ENCODE data around the gene MPHOSPH9. TPM values are rescaled to one million over a fixed set of nuclear protein-coding genes. Genes with fewer than 3 reads are reported as not detected.

The MPHOSPH9 gene
- polyA plus RNA-seq, 3 donors = 6.3 to 14.1 (median 9.2) TPM

DNA sequence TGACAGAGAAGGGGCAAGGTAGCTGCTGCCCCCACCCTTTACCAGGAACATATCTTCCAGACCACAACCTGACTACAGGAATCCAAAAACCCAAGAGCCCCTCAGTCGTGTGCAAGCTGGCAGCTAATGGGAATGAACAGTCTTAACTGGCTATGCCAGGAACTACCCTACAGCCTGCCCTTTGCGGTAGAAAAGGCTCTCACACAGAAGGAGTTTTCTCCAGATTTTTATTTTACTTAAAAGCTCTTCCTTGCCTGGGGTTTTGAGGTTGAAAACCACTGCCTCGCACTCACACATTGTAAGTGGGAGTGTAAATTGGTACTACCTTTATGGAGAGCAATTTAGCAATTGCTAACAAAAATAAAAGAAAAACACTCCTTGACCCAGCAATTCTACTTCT lies 110.3 kb downstream of the MPHOSPH9 start:
- Mint-ChIP-seq H3K4me3 (no peak overlapping the region), H3K36me3 (no peaks in the 10 kb centered on the region), H3K27ac (no peak overlapping the region), H3K4me1 (peaks cover 9% of the 10 kb centered on the region), H3K27me3 (ENCODE audit: low read depth in 3 of 3) (peaks cover 0 to 4% (median 3%) of the 10 kb centered on the region in 3 donors), H3K9me3 (no peaks in the 10 kb centered on the region)
- TF ChIP-seq, protein P1, sequence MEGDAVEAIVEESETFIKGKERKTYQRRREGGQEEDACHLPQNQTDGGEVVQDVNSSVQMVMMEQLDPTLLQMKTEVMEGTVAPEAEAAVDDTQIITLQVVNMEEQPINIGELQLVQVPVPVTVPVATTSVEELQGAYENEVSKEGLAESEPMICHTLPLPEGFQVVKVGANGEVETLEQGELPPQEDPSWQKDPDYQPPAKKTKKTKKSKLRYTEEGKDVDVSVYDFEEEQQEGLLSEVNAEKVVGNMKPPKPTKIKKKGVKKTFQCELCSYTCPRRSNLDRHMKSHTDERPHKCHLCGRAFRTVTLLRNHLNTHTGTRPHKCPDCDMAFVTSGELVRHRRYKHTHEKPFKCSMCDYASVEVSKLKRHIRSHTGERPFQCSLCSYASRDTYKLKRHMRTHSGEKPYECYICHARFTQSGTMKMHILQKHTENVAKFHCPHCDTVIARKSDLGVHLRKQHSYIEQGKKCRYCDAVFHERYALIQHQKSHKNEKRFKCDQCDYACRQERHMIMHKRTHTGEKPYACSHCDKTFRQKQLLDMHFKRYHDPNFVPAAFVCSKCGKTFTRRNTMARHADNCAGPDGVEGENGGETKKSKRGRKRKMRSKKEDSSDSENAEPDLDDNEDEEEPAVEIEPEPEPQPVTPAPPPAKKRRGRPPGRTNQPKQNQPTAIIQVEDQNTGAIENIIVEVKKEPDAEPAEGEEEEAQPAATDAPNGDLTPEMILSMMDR (IDR thresholded peaks at IDR 0.05) = no peak
- Histone ChIP-seq H3K4me3 (replicated peaks in 1 of 3; ENCODE audit: low read depth in 2 of 3, low read length in 3 of 3) (no peak overlapping the region), H3K79me2 (ENCODE audit: insufficient read depth, low read length) (no peaks in the 10 kb centered on the region), H3K9me3 (replicated peaks in 1 of 2; ENCODE audit: control insufficient read depth in 1 of 2, insufficient read depth in 1 of 2, low read length in 2 of 2) (no peaks in the 10 kb centered on the region), H3K4me2 (replicated peaks; ENCODE audit: extremely low read depth, low read length, poor library complexity, severe bottlenecking) (no peak overlapping the region), H3K4me1 (ENCODE audit: control insufficient read depth in 1 of 2, insufficient read depth in 2 of 2, low read length in 2 of 2) (peaks cover 0 to 5% of the 10 kb centered on the region in 2 donors), H3K36me3 (replicated peaks in 1 of 2; ENCODE audit: control insufficient read depth in 1 of 2, insufficient read depth in 2 of 2, low read length in 2 of 2) (no peaks in the 10 kb centered on the region), H3K27ac (ENCODE audit: low read depth in 1 of 2, low read length in 2 of 2) (no peak overlapping the region), H4K20me1 (ENCODE audit: insufficient read depth, low read length) (no peaks in the 10 kb centered on the region), H3K9ac (ENCODE audit: insufficient read depth, low read length, poor library complexity, severe bottlenecking) (no peak overlapping the region), H2AFZ (ENCODE audit: insufficient read depth, low read depth, low read length, poor library complexity, severe bottlenecking) (no peak overlapping the region), H3K27me3 (ENCODE audit: control insufficient read depth in 2 of 2, insufficient read depth in 2 of 2, low read length in 2 of 2) (no peaks in the 10 kb centered on the region)
- no peak for DNase-seq
- intact Hi-C loops (cut with micrococcal nuclease) = no loop called here
- WGBS (ENCODE audit: insufficient coverage) = 100% methylated on average over 1 of the region's 3 CpGs

DNA sequence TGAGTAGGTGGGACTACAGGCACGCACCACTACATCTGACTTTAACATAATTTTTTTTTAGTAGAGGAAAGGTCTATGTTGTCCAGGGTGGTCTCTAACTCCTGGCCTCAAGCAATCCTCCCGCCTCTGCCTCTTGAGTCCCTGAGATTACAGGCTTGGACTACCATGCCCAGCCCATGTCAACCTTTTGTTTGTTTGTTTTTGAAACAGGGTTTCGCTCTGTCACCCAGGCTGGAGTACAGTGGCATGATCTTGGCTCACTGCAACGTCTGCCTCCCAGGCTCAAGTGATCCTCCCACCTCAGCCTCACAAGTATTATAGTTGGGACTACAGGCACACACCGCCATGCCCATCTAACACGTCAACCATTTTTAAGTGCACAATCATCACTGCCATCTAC lies 111.3 kb downstream of the MPHOSPH9 start:
- no peak overlapping the region for H3K4me3 Mint-ChIP-seq
- Histone ChIP-seq H3K36me3 (replicated peaks in 1 of 2; ENCODE audit: control insufficient read depth in 1 of 2, insufficient read depth in 2 of 2, low read length in 2 of 2) (no peaks in the 10 kb centered on the region), H3K79me2 (ENCODE audit: insufficient read depth, low read length) (no peaks in the 10 kb centered on the region), H3K9ac (ENCODE audit: insufficient read depth, low read length, poor library complexity, severe bottlenecking) (no peak overlapping the region), H3K27me3 (ENCODE audit: control insufficient read depth in 2 of 2, insufficient read depth in 2 of 2, low read length in 2 of 2) (no peaks in the 10 kb centered on the region), H3K9me3 (replicated peaks in 1 of 2; ENCODE audit: control insufficient read depth in 1 of 2, insufficient read depth in 1 of 2, low read length in 2 of 2) (no peaks in the 10 kb centered on the region), H3K4me2 (replicated peaks; ENCODE audit: extremely low read depth, low read length, poor library complexity, severe bottlenecking) (no peak overlapping the region), H4K20me1 (ENCODE audit: insufficient read depth, low read length) (no peaks in the 10 kb centered on the region), H2AFZ (ENCODE audit: insufficient read depth, low read depth, low read length, poor library complexity, severe bottlenecking) (no peak overlapping the region), H3K4me3 (replicated peaks in 1 of 3; ENCODE audit: low read depth in 2 of 3, low read length in 3 of 3) (no peak overlapping the region), H3K27ac (ENCODE audit: low read depth in 1 of 2, low read length in 2 of 2) (no peak overlapping the region), H3K4me1 (ENCODE audit: control insufficient read depth in 1 of 2, insufficient read depth in 2 of 2, low read length in 2 of 2) (peaks cover 0 to 5% of the 10 kb centered on the region in 2 donors)
- peaks cover 7% of the 10 kb centered on the region for H3K4me1 Mint-ChIP-seq
- TF ChIP-seq, protein P1 (IDR thresholded peaks at IDR 0.05) = no peak
- no peak for DNase-seq
- H3K27me3 Mint-ChIP-seq (ENCODE audit: low read depth in 3 of 3) = peaks cover 0 to 4% (median 3%) of the 10 kb centered on the region in 3 donors
- H3K9me3 Mint-ChIP-seq = no peaks in the 10 kb centered on the region
- 96% methylated on average over 4 of the region's 6 CpGs for WGBS (ENCODE audit: insufficient coverage)
- H3K27ac Mint-ChIP-seq = no peak overlapping the region
- intact Hi-C loops (cut with micrococcal nuclease) = no loop called here
- H3K36me3 Mint-ChIP-seq = no peaks in the 10 kb centered on the region

All from CD14-positive monocyte (primary cell).